ENCODE data around the gene ACER3. TPM values are rescaled to one million over a fixed set of nuclear protein-coding genes. Genes with fewer than 3 reads are reported as not detected.

Gene ACER3
- total and polyA plus RNA-seq, 4 donors = 1.9 to 5.9 (median 4.2) TPM

DNA sequence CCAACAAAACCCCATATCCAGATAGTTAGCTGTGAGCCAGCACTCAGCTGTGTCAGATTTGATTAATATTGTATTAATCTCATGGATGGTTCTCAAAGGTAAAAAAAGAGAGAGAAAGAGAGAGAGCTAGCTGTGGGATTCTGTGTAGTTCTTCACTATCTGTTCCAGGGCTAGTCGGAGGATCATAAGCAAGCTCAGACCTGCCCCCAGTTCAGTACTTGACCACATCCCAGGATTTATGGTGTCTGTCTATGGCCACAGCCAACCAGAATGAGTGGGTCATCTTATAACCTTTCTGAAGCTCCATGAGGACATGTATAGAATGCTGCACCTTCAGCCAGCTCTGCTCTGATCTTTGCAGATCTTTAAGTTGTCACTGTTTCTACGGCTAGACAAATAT, 160.0 kb downstream of the ACER3 start:
- Histone ChIP-seq H3K36me3 (ENCODE audit: control insufficient read depth in 4 of 4, insufficient read depth in 3 of 4, low read depth in 1 of 4, low read length in 3 of 4) (peaks cover 0 to 4% (median 0%) of the 10 kb centered on the region in 4 donors), H3K27ac (ENCODE audit: low read depth in 1 of 2, low read length in 2 of 2) (no peak overlapping the region), H3K4me3 (ENCODE audit: low read depth in 1 of 3, low read length in 3 of 3) (no peak overlapping the region), H3K9me3 (ENCODE audit: control insufficient read depth in 4 of 4, low read length in 3 of 4) (no peaks in the 10 kb centered on the region), H3K4me1 (ENCODE audit: control insufficient read depth in 4 of 4, insufficient read depth in 4 of 4, low read length in 3 of 4) (no peaks in the 10 kb centered on the region), H3K9ac (ENCODE audit: low read depth in 1 of 2, low read length in 2 of 2) (no peak overlapping the region), H3K27me3 (ENCODE audit: control insufficient read depth in 4 of 4, insufficient read depth in 4 of 4, low read length in 3 of 4) (no peaks in the 10 kb centered on the region)
- WGBS = over 99% methylated on average over 2 of the region's 2 CpGs
- TF ChIP-seq NR2F2 (IDR thresholded peaks at IDR 0.05) (no peak), HNF4A (conservative IDR thresholded peaks at IDR 0.05) (no peak), FOXA2 (IDR thresholded peaks at IDR 0.05) (no peak), FOXA1 (IDR thresholded peaks at IDR 0.05) (no peak), RXRA (IDR thresholded peaks at IDR 0.05) (no peak), EGR1 (IDR thresholded peaks at IDR 0.05; ENCODE audit: low read depth in 2 of 2) (no peak), HNF4G (IDR thresholded peaks at IDR 0.05) (no peak), RAD21 (IDR thresholded peaks at IDR 0.05) (no peak), SP1 (IDR thresholded peaks at IDR 0.05) (no peak), GABPA (IDR thresholded peaks at IDR 0.05 in 1 of 2, conservative IDR thresholded peaks at IDR 0.05 in 1 of 2) (no peak), TAF1 (conservative IDR thresholded peaks at IDR 0.05) (no peak)
- TF ChIP-seq, protein P1, sequence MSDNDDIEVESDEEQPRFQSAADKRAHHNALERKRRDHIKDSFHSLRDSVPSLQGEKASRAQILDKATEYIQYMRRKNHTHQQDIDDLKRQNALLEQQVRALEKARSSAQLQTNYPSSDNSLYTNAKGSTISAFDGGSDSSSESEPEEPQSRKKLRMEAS (IDR thresholded peaks at IDR 0.05) = no peak
- TF ChIP-seq, protein P2, sequence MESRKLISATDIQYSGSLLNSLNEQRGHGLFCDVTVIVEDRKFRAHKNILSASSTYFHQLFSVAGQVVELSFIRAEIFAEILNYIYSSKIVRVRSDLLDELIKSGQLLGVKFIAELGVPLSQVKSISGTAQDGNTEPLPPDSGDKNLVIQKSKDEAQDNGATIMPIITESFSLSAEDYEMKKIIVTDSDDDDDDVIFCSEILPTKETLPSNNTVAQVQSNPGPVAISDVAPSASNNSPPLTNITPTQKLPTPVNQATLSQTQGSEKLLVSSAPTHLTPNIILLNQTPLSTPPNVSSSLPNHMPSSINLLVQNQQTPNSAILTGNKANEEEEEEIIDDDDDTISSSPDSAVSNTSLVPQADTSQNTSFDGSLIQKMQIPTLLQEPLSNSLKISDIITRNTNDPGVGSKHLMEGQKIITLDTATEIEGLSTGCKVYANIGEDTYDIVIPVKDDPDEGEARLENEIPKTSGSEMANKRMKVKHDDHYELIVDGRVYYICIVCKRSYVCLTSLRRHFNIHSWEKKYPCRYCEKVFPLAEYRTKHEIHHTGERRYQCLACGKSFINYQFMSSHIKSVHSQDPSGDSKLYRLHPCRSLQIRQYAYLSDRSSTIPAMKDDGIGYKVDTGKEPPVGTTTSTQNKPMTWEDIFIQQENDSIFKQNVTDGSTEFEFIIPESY (IDR thresholded peaks at IDR 0.05) = no peak
- TF ChIP-seq, protein P3, sequence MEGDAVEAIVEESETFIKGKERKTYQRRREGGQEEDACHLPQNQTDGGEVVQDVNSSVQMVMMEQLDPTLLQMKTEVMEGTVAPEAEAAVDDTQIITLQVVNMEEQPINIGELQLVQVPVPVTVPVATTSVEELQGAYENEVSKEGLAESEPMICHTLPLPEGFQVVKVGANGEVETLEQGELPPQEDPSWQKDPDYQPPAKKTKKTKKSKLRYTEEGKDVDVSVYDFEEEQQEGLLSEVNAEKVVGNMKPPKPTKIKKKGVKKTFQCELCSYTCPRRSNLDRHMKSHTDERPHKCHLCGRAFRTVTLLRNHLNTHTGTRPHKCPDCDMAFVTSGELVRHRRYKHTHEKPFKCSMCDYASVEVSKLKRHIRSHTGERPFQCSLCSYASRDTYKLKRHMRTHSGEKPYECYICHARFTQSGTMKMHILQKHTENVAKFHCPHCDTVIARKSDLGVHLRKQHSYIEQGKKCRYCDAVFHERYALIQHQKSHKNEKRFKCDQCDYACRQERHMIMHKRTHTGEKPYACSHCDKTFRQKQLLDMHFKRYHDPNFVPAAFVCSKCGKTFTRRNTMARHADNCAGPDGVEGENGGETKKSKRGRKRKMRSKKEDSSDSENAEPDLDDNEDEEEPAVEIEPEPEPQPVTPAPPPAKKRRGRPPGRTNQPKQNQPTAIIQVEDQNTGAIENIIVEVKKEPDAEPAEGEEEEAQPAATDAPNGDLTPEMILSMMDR (IDR thresholded peaks at IDR 0.05; ENCODE audit: low read depth, low read length, missing input control) = no peak
- TF ChIP-seq, protein P4, sequence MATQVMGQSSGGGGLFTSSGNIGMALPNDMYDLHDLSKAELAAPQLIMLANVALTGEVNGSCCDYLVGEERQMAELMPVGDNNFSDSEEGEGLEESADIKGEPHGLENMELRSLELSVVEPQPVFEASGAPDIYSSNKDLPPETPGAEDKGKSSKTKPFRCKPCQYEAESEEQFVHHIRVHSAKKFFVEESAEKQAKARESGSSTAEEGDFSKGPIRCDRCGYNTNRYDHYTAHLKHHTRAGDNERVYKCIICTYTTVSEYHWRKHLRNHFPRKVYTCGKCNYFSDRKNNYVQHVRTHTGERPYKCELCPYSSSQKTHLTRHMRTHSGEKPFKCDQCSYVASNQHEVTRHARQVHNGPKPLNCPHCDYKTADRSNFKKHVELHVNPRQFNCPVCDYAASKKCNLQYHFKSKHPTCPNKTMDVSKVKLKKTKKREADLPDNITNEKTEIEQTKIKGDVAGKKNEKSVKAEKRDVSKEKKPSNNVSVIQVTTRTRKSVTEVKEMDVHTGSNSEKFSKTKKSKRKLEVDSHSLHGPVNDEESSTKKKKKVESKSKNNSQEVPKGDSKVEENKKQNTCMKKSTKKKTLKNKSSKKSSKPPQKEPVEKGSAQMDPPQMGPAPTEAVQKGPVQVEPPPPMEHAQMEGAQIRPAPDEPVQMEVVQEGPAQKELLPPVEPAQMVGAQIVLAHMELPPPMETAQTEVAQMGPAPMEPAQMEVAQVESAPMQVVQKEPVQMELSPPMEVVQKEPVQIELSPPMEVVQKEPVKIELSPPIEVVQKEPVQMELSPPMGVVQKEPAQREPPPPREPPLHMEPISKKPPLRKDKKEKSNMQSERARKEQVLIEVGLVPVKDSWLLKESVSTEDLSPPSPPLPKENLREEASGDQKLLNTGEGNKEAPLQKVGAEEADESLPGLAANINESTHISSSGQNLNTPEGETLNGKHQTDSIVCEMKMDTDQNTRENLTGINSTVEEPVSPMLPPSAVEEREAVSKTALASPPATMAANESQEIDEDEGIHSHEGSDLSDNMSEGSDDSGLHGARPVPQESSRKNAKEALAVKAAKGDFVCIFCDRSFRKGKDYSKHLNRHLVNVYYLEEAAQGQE (IDR thresholded peaks at IDR 0.05) = no peak
- TF ChIP-seq, protein P5, sequence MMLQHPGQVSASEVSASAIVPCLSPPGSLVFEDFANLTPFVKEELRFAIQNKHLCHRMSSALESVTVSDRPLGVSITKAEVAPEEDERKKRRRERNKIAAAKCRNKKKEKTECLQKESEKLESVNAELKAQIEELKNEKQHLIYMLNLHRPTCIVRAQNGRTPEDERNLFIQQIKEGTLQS (IDR thresholded peaks at IDR 0.05) = no peak
- no peak for DNase-seq (ENCODE audit: low spot score)

DNA sequence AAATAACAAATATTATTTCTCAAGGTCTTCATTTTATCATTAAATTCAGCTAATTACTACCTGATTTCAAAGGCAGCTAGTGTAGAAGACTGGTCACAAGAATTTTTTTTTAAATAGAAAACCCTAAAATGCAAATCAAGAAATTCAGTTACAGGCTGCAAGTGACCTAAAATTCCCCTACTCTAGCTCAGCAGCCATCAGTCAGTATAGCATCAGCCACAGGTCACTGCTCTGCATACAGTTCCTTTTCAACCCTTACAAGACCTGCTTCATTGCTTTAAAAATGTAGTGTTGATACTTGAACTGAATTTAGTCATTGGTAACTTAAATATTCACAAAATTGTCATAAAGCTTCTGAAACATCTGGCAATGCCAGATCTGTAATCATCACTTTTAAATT, 164.0 kb downstream of the ACER3 start:
- no peak for DNase-seq (ENCODE audit: low spot score)
- no peak for TF ChIP-seq HNF4A (conservative IDR thresholded peaks at IDR 0.05)
- TF ChIP-seq, protein P1 (IDR thresholded peaks at IDR 0.05) = no peak
- TF ChIP-seq, protein P5 (IDR thresholded peaks at IDR 0.05) = no peak
- TF ChIP-seq GABPA (IDR thresholded peaks at IDR 0.05 in 1 of 2, conservative IDR thresholded peaks at IDR 0.05 in 1 of 2) = no peak
- no peak for TF ChIP-seq RAD21 (IDR thresholded peaks at IDR 0.05)
- no peak for TF ChIP-seq JUND (IDR thresholded peaks at IDR 0.05)
- TF ChIP-seq, protein P3 (IDR thresholded peaks at IDR 0.05; ENCODE audit: low read depth, low read length, missing input control) = no peak
- TF ChIP-seq FOXA1 (IDR thresholded peaks at IDR 0.05) = no peak
- TF ChIP-seq, protein P2 (IDR thresholded peaks at IDR 0.05) = no peak
- TF ChIP-seq TAF1 (conservative IDR thresholded peaks at IDR 0.05) = no peak
- no peak for TF ChIP-seq SP1 (IDR thresholded peaks at IDR 0.05)
- TF ChIP-seq NR2F2 (IDR thresholded peaks at IDR 0.05) = no peak
- TF ChIP-seq RXRA (IDR thresholded peaks at IDR 0.05) = no peak
- no peak for TF ChIP-seq YY1 (IDR thresholded peaks at IDR 0.05)
- TF ChIP-seq EGR1 (IDR thresholded peaks at IDR 0.05; ENCODE audit: low read depth in 2 of 2) = no peak
- TF ChIP-seq FOXA2 (IDR thresholded peaks at IDR 0.05) = no peak

More for the DNA sequence above, 164.0 kb downstream of the ACER3 start:
- Histone ChIP-seq H3K36me3 (ENCODE audit: control insufficient read depth in 4 of 4, insufficient read depth in 3 of 4, low read depth in 1 of 4, low read length in 3 of 4) (no peaks in the 10 kb centered on the region), H3K27ac (ENCODE audit: low read depth in 1 of 2, low read length in 2 of 2) (no peak overlapping the region), H3K27me3 (ENCODE audit: control insufficient read depth in 4 of 4, insufficient read depth in 4 of 4, low read length in 3 of 4) (no peaks in the 10 kb centered on the region), H3K4me1 (ENCODE audit: control insufficient read depth in 4 of 4, insufficient read depth in 4 of 4, low read length in 3 of 4) (no peaks in the 10 kb centered on the region), H3K4me3 (ENCODE audit: low read depth in 1 of 3, low read length in 3 of 3) (no peak overlapping the region), H3K9me3 (ENCODE audit: control insufficient read depth in 4 of 4, low read length in 3 of 4) (no peaks in the 10 kb centered on the region), H3K9ac (ENCODE audit: low read depth in 1 of 2, low read length in 2 of 2) (no peak overlapping the region)

Data from liver (tissue), 9 donors.